Activated CD4-positive, alpha-beta T cell treated with anti-CD3 and anti-CD28 coated beads, Interleukin-2, amount 10 ng/mL, durations not matched to agents 7 days and 5 days (primary cell): ENCODE measurements around the gene CDS1. TPM values are rescaled to one million over a fixed set of nuclear protein-coding genes. Genes with fewer than 3 reads are reported as not detected.

ENCODE experiments used
- total RNA-seq, 2 experiments: library from RNA; stranded (reverse); gene quantifications; one replicate each; pipeline ENCODE4 v1.2.3, GENCODE V29; 2021

Gene CDS1
- total RNA-seq, 2 experiments from 2014 or later, result 0.22 TPM; not detected in 1

Other genes starting within 250 kb of the CDS1 start
- gene NKX6-1, start 83.8 kb upstream of the CDS1 start, total RNA-seq, result not detected